Measurements from ENCODE around the gene FAM13C. TPM values are rescaled to one million over a fixed set of nuclear protein-coding genes. Genes with fewer than 3 reads are reported as not detected.

Gene FAM13C
- total and polyA plus RNA-seq, 2 of the 13 experiments (the other 11 are each of a cell fraction or from before 2014, with no cell fraction given), result 0.07 to 0.26 TPM

- peak; percentile 67; the same call in 1 of the 2 replicates for TF ChIP-seq ZMYM4 (CRISPR knock-in tag; IDR thresholded peaks at IDR 0.05)
- TF ChIP-seq, protein P1, sequence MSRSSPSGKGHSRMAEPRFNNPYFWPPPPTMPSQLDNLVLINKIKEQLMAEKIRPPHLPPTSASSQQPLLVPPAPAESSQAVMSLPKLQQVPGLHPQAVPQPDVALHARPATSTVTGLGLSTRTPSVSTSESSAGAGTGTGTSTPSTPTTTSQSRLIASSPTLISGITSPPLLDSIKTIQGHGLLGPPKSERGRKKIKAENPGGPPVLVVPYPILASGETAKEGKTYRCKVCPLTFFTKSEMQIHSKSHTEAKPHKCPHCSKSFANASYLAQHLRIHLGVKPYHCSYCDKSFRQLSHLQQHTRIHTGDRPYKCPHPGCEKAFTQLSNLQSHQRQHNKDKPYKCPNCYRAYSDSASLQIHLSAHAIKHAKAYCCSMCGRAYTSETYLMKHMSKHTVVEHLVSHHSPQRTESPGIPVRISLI (CRISPR knock-in tag; IDR thresholded peaks at IDR 0.05; ENCODE audit: borderline replicate concordance), result no peak
- TF ChIP-seq RBFOX2 (IDR thresholded peaks at IDR 0.05; ENCODE audit: low read depth, low read length), result no peak
- TF ChIP-seq, protein P2, sequence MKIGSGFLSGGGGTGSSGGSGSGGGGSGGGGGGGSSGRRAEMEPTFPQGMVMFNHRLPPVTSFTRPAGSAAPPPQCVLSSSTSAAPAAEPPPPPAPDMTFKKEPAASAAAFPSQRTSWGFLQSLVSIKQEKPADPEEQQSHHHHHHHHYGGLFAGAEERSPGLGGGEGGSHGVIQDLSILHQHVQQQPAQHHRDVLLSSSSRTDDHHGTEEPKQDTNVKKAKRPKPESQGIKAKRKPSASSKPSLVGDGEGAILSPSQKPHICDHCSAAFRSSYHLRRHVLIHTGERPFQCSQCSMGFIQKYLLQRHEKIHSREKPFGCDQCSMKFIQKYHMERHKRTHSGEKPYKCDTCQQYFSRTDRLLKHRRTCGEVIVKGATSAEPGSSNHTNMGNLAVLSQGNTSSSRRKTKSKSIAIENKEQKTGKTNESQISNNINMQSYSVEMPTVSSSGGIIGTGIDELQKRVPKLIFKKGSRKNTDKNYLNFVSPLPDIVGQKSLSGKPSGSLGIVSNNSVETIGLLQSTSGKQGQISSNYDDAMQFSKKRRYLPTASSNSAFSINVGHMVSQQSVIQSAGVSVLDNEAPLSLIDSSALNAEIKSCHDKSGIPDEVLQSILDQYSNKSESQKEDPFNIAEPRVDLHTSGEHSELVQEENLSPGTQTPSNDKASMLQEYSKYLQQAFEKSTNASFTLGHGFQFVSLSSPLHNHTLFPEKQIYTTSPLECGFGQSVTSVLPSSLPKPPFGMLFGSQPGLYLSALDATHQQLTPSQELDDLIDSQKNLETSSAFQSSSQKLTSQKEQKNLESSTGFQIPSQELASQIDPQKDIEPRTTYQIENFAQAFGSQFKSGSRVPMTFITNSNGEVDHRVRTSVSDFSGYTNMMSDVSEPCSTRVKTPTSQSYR (CRISPR knock-in tag; IDR thresholded peaks at IDR 0.05; ENCODE audit: borderline replicate concordance), result no peak; the same call in 1 of the 2 replicates
- peak; percentile 62; the same call in 1 of the 2 replicates for TF ChIP-seq HMG20A (CRISPR knock-in tag; IDR thresholded peaks at IDR 0.05; ENCODE audit: borderline replicate concordance)
- no peak for TF ChIP-seq NFRKB (IDR thresholded peaks at IDR 0.05)
- TF ChIP-seq, protein P3, sequence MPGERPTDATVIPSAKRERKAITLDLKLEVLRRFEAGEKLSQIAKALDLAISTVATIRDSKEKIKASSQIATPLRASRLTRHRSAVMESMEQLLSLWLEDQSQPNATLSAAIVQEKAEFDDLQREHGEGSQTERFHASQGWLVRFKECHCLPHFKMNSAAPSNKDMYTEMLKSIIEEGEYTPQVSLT (CRISPR knock-in tag; IDR thresholded peaks at IDR 0.05; ENCODE audit: borderline replicate concordance, low read depth), result no peak
- no peak for TF ChIP-seq CHD2 (IDR thresholded peaks at IDR 0.05; ENCODE audit: low read depth, low read length)
- no peak for TF ChIP-seq MAFK (conservative IDR thresholded peaks at IDR 0.05 in 1 of 2, IDR thresholded peaks at IDR 0.05 in 1 of 2; ENCODE audit: low read length in 2 of 2)
- TF ChIP-seq TIGD3 (CRISPR knock-in tag; IDR thresholded peaks at IDR 0.05; ENCODE audit: borderline replicate concordance), result no peak
- TF ChIP-seq, protein P4, sequence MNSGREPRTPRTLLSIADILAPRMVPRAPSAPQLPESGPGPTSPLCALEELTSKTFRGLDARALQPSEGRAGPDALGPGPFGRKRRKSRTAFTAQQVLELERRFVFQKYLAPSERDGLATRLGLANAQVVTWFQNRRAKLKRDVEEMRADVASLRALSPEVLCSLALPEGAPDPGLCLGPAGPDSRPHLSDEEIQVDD (CRISPR knock-in tag; IDR thresholded peaks at IDR 0.05; ENCODE audit: borderline replicate concordance), result no peak
- TF ChIP-seq, protein P5, sequence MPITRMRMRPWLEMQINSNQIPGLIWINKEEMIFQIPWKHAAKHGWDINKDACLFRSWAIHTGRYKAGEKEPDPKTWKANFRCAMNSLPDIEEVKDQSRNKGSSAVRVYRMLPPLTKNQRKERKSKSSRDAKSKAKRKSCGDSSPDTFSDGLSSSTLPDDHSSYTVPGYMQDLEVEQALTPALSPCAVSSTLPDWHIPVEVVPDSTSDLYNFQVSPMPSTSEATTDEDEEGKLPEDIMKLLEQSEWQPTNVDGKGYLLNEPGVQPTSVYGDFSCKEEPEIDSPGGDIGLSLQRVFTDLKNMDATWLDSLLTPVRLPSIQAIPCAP (CRISPR knock-in tag; IDR thresholded peaks at IDR 0.05; ENCODE audit: low read depth), result no peak
- TF ChIP-seq SPEN (CRISPR knock-in tag; IDR thresholded peaks at IDR 0.05; ENCODE audit: low read depth), result no peak
- TF ChIP-seq GABPA (IDR thresholded peaks at IDR 0.05; ENCODE audit: low read depth, low read length), result no peak
- TF ChIP-seq GABPA (CRISPR knock-in tag; IDR thresholded peaks at IDR 0.05; ENCODE audit: low read depth), result no peak
These were observed 39.3 kb downstream of the FAM13C start (continued) for GRCh38 chr10:59323036-59323459.

All from HepG2 (cell line).